ENCODE results near the gene PLCB4. TPM values are rescaled to one million over a fixed set of nuclear protein-coding genes. Genes with fewer than 3 reads are reported as not detected.

The PLCB4 gene
- total RNA-seq, 1 donor from 2014 or later, result 21.2 TPM

- TF ChIP-seq CTCF (conservative IDR thresholded peaks at IDR 0.05), result no peak
- DNase-seq (ENCODE audit: extremely low spot score, unreplicated experiment), result no peak
- Mint-ChIP-seq H3K9me3 (no peaks in the 10 kb centered on the region), H3K27me3 (no peaks in the 10 kb centered on the region), H3K27ac (no peak overlapping the region), H3K4me3 (no peak overlapping the region), H3K36me3 (no peaks in the 10 kb centered on the region), H3K4me1 (ENCODE audit: unreplicated experiment) (peaks cover 41% of the 10 kb centered on the region)
Measured at GRCh38 chr20:9348747-9349146, 279.9 kb downstream of the PLCB4 start.

DNA sequence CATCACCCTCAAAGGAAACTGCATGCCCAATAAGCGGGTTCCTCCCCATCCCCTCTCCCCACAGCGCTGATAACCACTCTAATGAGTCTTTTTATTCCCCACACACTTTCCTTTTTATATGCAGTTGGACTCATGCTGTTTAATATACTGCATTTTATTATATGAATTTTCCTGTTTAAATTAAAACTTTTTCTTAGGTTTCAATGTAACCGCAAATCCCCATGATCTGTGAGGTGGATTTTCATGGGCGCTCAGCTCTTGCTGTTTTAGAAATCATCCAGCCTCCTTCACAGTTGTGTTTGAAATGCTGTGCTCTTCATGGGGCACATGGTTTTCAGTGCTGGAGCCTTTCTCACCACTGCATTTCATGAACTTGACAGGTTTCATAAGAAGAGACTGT is 280.4 kb downstream of the PLCB4 start:
- Mint-ChIP-seq H3K36me3 (no peaks in the 10 kb centered on the region), H3K9me3 (no peaks in the 10 kb centered on the region), H3K27ac (no peak overlapping the region), H3K27me3 (no peaks in the 10 kb centered on the region), H3K4me1 (ENCODE audit: unreplicated experiment) (peaks cover 38% of the 10 kb centered on the region), H3K4me3 (no peak overlapping the region)
- no peak for TF ChIP-seq CTCF (conservative IDR thresholded peaks at IDR 0.05)
- DNase-seq (ENCODE audit: extremely low spot score, unreplicated experiment), result no peak

DNA sequence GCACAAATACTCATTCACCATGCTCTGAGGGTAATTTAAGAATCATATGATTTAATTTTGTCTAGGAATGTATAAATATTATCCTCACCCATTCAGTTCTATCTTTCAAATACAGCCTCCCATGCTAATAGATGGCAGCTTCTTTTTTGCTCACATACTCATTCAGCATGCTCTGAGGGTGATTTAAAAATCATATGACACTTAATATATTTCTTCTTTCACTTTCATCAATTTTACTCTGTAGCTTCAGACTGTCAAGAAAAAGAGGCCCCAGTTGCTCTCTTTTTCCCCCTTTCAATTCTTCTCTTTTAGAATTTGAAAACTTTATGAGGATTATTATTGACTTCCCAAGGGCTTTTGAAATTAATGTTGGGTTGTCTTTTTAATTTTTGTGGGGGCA is 283.9 kb downstream of the PLCB4 start:
- Mint-ChIP-seq H3K27me3 (no peaks in the 10 kb centered on the region), H3K27ac (no peak overlapping the region), H3K9me3 (no peaks in the 10 kb centered on the region), H3K36me3 (no peaks in the 10 kb centered on the region), H3K4me3 (no peak overlapping the region), H3K4me1 (ENCODE audit: unreplicated experiment) (peaks cover 16% of the 10 kb centered on the region)
- DNase-seq (ENCODE audit: extremely low spot score, unreplicated experiment), result no peak
- TF ChIP-seq CTCF (conservative IDR thresholded peaks at IDR 0.05), result no peak

DNA sequence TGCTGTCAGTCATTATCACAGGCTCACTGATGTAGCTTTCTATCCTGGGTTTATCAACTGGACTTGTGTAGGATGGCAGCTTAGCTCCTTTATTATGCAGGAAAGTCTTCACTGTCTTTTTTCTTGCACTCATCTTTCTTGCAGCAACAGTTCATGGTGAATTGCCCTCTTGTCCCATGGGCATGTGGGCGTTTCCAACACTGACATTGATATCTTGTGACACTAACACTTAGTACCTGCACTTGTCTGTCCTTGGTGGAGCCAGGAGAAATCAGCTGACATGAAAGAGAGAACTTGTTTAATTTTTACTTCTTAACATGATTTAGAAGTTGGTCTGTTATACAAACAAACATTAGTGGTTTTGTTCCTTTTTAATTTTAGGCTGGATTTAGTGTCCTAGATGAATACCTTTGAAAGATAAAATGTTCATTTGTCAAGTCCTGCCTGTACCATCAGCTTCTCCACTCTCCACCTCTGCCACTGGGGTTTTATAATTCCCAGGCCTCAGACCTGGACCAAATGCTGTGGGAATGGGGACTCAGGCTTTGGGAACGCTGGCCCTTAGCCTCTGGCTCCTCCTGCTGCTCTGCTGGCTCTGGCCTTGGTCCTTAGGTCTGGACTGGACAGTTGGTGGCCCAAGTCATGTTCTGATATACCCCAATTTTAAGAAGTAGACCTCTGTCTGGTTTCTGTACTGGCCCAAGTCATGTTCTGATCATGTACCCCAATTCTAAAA is 284.5 kb downstream of the PLCB4 start:
- H3K9me3 Mint-ChIP-seq, result no peaks in the 10 kb centered on the region
- H3K4me3 Mint-ChIP-seq, result no peak overlapping the region
- no peak for DNase-seq (ENCODE audit: extremely low spot score, unreplicated experiment)
- no peak overlapping the region for H3K27ac Mint-ChIP-seq
- no peaks in the 10 kb centered on the region for H3K36me3 Mint-ChIP-seq
- TF ChIP-seq CTCF (conservative IDR thresholded peaks at IDR 0.05), result no peak
- peaks cover 16% of the 10 kb centered on the region for H3K4me1 Mint-ChIP-seq (ENCODE audit: unreplicated experiment)
- H3K27me3 Mint-ChIP-seq, result no peaks in the 10 kb centered on the region

- no peaks in the 10 kb centered on the region for H3K27me3 Mint-ChIP-seq
- H3K9me3 Mint-ChIP-seq, result no peaks in the 10 kb centered on the region
- no peak for TF ChIP-seq CTCF (conservative IDR thresholded peaks at IDR 0.05)
- peaks cover 12% of the 10 kb centered on the region for H3K4me1 Mint-ChIP-seq (ENCODE audit: unreplicated experiment)
- no peak overlapping the region for H3K4me3 Mint-ChIP-seq
- H3K27ac Mint-ChIP-seq, result no peak overlapping the region
- DNase-seq (ENCODE audit: extremely low spot score, unreplicated experiment), result no peak
- no peaks in the 10 kb centered on the region for H3K36me3 Mint-ChIP-seq
Measured at GRCh38 chr20:9353916-9354276, 285.0 kb downstream of the PLCB4 start.

Measured in type B pancreatic cell (in vitro differentiated cells).